IPS-15b (cell line): ENCODE measurements around the gene ZCCHC7.

Source experiments
- H3K27me3 ChIP-seq: one replicate; pipeline ENCODE4 v1.6.1; 2013; ENCODE audit warnings: low read length; ENCODE audit not compliant: control insufficient read depth, insufficient read depth
- H3K36me3 ChIP-seq: one replicate; pipeline ENCODE4 v1.6.1; 2013; ENCODE audit warnings: low read length; ENCODE audit not compliant: control insufficient read depth, insufficient read depth
- H3K4me1 ChIP-seq: one replicate; pipeline ENCODE4 v1.6.1; 2013; ENCODE audit warnings: mild to moderate bottlenecking, low read length; ENCODE audit not compliant: control insufficient read depth, insufficient read depth
- H3K4me3 ChIP-seq: one replicate; pipeline ENCODE4 v1.5.1; 2013; ENCODE audit warnings: low read depth, low read length
- H3K9ac ChIP-seq: one replicate; pipeline ENCODE4 v1.6.1; 2013; ENCODE audit warnings: low read depth, mild to moderate bottlenecking, low read length
- H3K9me3 ChIP-seq: one replicate; pipeline ENCODE4 v1.6.1; 2013; ENCODE audit warnings: mild to moderate bottlenecking, low read length; ENCODE audit not compliant: control insufficient read depth, insufficient read depth

The ZCCHC7 gene

DNA sequence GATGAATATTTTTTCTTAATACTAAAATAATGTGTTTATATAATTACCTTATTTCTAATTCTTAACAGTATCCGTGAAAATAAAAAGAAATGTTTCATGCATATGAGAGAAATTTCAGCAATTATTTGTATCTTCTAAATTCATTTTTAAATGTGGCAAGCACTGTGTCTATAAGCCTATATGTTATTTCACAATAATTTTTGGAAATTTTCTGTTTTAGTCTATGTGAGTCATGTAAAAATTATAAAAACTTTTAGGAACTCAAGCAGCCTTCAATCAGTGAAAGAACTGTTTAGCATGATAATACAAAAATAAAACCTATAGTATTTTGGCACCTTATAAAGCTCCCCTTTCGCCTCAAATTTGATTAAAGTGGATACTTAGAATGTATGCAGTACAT is 96.8 kb downstream of the ZCCHC7 start:
- no peak overlapping the region for H3K9ac ChIP-seq
- H3K4me3 ChIP-seq, result no peak overlapping the region
- no peaks in the 10 kb centered on the region for H3K36me3 ChIP-seq
- H3K4me1 ChIP-seq, result no peaks in the 10 kb centered on the region
- H3K27me3 ChIP-seq, result no peaks in the 10 kb centered on the region
- no peaks in the 10 kb centered on the region for H3K9me3 ChIP-seq

DNA sequence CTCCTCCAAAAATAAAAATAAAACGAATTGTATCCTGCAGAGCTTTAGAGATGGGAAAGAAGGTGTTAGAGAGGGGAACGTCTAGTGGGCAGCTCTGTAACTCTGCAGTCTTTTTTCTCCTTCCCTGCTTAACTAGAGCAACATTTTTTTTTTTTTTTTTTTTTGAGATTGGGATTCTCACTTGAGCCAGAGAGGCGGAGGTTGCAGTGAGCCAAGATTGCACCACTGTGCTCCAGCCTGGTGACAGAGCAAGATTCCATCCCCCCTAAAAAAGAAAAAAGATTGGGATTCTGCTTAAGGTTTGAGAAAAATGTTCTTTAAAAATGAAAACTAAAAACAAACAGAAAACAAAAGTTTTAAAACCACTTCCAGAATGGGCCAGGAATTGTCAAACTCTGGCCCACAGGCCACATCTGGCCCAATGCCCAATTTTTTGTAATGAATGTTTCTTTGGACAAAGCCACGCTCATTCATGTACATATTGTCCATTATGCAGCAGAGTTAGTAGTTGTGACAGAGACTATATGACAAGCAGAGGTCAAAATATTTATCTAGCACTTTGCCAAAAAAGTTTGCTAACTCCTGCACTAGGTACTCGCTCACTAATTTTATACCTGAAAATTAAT is 98.5 kb downstream of the ZCCHC7 start:
- Histone ChIP-seq H3K36me3 (no peaks in the 10 kb centered on the region), H3K27me3 (no peaks in the 10 kb centered on the region), H3K4me1 (no peaks in the 10 kb centered on the region), H3K9me3 (no peaks in the 10 kb centered on the region), H3K9ac (no peak overlapping the region), H3K4me3 (no peak overlapping the region)

DNA sequence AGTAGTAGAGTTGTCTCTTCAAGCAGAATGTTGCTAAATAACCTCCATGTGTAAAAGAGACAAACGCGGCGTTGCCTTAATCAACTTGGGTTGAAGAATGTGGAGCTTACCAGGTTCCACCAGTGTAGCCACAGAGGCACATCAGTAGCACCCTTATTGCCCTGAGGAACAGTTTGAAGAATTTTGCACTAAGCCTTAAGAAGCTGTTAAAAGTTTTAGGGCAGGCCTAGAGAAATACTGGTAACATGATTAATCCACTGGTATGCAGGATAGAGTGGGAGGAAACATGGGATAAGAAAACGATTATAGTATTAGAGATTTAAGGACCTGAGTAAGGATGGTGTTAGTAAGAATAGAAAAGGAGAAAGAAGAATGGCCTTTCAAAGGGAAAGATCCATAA is 100.6 kb downstream of the ZCCHC7 start:
- Histone ChIP-seq H3K36me3 (no peaks in the 10 kb centered on the region), H3K9ac (no peak overlapping the region)

DNA sequence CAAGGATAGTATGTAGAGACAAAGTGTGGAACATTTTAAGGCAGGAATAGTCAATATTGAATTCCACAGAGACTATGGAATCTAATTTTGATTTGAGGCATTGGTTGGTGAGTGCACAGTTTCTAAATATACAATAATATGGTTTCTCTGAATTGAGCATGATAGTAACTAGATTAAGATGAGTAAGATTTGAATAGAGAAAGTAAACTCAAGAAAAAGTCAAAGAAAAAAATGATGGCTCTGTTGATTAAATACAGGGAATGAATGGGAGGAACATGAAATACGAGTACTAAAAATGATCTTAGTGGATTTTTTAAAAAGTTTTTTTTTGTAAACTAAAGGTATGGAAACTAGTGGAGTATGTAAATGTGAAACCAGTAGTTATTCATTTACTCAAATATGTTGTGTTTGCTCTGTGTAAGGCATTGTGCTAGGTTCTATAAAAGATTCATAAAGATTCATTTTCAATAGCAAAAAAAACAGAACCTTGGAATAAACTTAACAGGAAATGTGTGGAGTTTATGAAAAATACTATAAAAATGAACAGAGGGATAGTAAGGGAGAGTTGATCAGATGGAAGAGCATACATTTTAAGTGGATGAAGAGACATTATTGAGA is 101.2 kb downstream of the ZCCHC7 start:
- Histone ChIP-seq H3K36me3 (no peaks in the 10 kb centered on the region), H3K4me3 (no peak overlapping the region), H3K9ac (no peak overlapping the region), H3K27me3 (no peaks in the 10 kb centered on the region), H3K9me3 (no peaks in the 10 kb centered on the region), H3K4me1 (peaks cover 7% of the 10 kb centered on the region)

More for the DNA sequence above, 100.6 kb downstream of the ZCCHC7 start:
- Histone ChIP-seq H3K4me1 (peaks cover 3% of the 10 kb centered on the region), H3K4me3 (no peak overlapping the region), H3K27me3 (no peaks in the 10 kb centered on the region), H3K9me3 (no peaks in the 10 kb centered on the region)

DNA sequence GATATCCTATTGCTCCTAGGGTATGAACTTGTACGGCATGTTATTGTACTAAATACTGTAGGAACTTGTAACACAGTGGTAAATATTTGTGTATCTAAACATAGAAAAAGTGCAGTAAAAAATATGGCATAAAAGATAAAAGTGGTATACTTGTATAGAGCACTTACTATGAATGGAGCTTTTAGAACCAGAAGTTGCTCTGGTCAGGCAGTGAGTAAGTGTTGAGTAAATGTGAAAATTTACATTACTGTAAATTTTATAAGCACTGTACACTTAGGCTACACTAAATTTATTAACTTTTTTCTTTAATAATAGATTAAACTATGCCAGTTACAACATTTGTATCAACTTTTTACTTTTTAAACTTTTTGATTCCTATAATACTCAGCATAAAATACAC is 109.1 kb downstream of the ZCCHC7 start:
- no peak overlapping the region for H3K9ac ChIP-seq
- no peaks in the 10 kb centered on the region for H3K27me3 ChIP-seq
- H3K4me3 ChIP-seq, result no peak overlapping the region
- no peaks in the 10 kb centered on the region for H3K36me3 ChIP-seq
- H3K9me3 ChIP-seq, result no peaks in the 10 kb centered on the region
- peaks cover 7% of the 10 kb centered on the region for H3K4me1 ChIP-seq

DNA sequence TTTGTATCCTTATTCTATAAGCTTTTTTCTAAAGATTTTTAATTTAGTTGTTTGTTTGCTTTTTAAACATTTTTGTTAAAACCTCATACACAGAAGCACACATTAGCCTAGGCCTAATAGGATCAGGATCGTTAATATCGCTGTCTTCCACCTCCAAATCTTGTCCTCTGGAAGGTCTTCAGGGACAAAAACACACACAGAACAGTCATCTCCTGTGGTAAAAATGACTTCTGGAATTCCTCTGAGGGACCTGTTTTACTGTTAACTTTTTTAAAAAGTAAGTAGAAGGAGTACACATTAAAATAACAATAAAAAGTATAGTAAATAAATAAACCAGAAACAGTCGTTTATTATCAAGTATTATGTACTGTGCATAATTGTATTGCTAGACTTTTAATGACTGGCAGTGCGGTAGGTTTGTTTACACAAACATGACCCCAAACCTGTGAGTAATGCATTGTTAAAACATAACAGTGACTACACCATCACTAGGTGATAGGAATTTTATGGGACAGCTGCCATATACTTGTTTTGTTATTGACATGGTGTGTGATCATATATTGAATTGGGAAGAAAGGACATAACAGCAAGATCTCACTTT is 109.6 kb downstream of the ZCCHC7 start:
- no peaks in the 10 kb centered on the region for H3K36me3 ChIP-seq
- H3K27me3 ChIP-seq, result no peaks in the 10 kb centered on the region

DNA sequence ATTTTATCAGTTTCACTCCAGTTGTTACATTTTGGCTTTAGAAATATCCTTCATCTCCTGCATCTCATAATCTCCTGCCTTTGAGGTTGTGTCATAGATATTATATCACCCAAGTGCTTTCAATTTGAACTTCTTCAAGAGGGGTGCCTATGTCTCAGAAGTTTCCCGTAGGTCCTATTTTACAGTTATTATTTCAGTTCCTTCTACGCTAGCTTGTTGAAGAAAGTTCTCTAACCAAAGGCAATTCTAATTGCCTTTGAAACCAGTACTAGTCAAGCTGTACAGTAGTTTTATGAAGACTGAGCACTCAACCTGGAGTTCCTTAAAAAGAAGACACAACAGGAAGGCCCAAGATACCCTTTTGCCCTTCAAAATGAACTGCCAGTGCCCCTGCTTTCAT is 116.4 kb downstream of the ZCCHC7 start:
- H3K9me3 ChIP-seq, result no peaks in the 10 kb centered on the region
- no peak overlapping the region for H3K9ac ChIP-seq
- no peaks in the 10 kb centered on the region for H3K36me3 ChIP-seq
- H3K4me3 ChIP-seq, result no peak overlapping the region
- H3K27me3 ChIP-seq, result no peaks in the 10 kb centered on the region
- peaks cover 5% of the 10 kb centered on the region for H3K4me1 ChIP-seq

More for the DNA sequence above, 109.6 kb downstream of the ZCCHC7 start:
- Histone ChIP-seq H3K4me1 (peaks cover 7% of the 10 kb centered on the region), H3K9ac (no peak overlapping the region), H3K9me3 (no peaks in the 10 kb centered on the region), H3K4me3 (no peak overlapping the region)

DNA sequence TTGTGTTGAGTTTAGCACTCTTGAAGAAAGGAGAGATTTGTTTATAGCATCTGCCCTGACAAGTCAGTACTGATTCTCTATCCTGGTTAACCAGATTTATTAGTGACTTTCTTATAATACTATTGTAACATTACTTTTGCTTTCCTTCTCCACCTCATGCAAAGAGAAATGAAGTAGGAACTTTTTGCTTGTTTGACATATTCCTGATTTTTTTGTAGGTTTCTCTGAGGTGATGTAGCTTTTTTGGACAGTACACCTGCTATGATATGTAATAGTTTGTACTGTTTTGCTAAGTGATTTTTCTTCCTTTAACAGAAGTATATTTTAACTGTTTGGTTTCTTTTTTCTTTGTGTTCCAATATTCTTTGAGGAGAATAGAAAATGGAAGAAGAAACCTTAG is 117.7 kb downstream of the ZCCHC7 start:
- H3K4me1 ChIP-seq, result peaks cover 5% of the 10 kb centered on the region
- no peaks in the 10 kb centered on the region for H3K27me3 ChIP-seq
- no peaks in the 10 kb centered on the region for H3K36me3 ChIP-seq
- no peaks in the 10 kb centered on the region for H3K9me3 ChIP-seq
- H3K4me3 ChIP-seq, result no peak overlapping the region
- no peak overlapping the region for H3K9ac ChIP-seq

DNA sequence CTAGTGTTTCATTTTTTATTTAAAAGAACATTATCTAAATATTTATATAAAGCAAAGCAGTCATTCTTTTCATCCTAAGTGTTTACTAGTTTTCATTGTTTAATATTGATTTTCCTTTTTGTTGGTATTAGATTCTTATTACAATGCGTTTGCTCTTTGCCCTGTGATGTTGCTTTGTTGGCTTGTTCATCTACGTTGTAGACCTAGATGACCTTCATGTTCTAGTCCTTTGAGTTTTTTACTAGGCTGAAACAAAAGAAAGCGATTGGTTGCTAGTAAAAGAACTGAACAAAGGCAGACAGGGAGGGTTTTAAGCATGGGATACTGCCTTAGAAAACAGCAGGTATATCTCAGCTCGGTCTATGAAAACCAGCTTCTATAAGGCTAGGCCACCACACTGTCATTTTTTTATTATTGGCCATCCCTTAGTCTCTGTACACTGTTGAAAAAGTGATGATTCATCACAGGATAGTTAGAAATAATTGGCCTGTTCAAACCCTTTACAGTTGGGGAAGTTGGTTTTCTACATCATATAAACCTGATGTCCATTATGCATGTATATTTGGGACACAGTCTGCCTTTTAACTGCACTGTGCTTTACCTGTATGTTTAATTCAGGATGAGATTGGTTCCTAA is 119.0 kb downstream of the ZCCHC7 start:
- no peaks in the 10 kb centered on the region for H3K9me3 ChIP-seq
- H3K9ac ChIP-seq, result no peak overlapping the region
- H3K4me3 ChIP-seq, result no peak overlapping the region
- H3K4me1 ChIP-seq, result peaks cover 16% of the 10 kb centered on the region
- H3K36me3 ChIP-seq, result no peaks in the 10 kb centered on the region
- no peaks in the 10 kb centered on the region for H3K27me3 ChIP-seq

DNA sequence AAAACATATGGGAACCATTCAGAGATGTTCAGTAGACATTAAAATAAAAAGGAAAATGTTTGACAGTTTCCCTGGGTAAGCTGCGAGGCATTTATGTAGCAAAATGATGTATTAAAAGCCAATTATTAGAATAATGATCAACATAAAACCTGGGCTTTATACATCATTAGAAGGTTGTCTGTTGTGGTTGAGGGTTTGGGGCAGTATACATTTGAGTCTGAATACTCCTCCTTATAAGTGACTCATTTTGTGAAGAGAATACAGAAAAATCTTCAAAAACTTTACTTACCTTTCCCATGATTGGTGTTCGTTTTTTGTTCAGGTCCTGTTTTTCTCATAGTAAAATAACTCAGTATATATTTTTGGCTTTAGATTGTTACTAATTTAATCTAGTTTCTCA is 119.5 kb downstream of the ZCCHC7 start:
- Histone ChIP-seq H3K36me3 (no peaks in the 10 kb centered on the region), H3K9ac (no peak overlapping the region), H3K4me1 (peaks cover 17% of the 10 kb centered on the region), H3K9me3 (no peaks in the 10 kb centered on the region), H3K27me3 (no peaks in the 10 kb centered on the region), H3K4me3 (no peak overlapping the region)

DNA sequence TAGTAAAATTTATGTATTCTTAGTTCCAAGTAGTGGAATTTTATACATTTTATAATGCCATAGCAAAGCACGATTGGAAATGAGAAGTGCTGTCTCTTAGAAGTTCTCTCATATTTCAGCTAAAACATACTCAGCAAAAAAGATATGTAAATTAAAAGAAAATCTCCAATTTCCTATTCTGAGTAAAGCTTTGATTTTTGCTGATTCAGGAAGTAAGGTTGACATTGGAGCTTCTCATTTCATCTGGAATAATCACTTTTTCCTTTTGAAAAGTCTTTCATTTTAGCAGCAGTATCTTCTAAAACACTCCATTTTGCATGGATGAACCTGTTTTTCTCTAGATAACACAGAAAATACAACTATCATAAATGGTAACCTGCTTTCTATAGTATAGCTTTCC is 121.0 kb downstream of the ZCCHC7 start:
- no peak overlapping the region for H3K4me3 ChIP-seq
- H3K27me3 ChIP-seq, result no peaks in the 10 kb centered on the region
- no peaks in the 10 kb centered on the region for H3K9me3 ChIP-seq
- H3K36me3 ChIP-seq, result no peaks in the 10 kb centered on the region
- no peak overlapping the region for H3K9ac ChIP-seq
- H3K4me1 ChIP-seq, result peaks cover 17% of the 10 kb centered on the region

DNA sequence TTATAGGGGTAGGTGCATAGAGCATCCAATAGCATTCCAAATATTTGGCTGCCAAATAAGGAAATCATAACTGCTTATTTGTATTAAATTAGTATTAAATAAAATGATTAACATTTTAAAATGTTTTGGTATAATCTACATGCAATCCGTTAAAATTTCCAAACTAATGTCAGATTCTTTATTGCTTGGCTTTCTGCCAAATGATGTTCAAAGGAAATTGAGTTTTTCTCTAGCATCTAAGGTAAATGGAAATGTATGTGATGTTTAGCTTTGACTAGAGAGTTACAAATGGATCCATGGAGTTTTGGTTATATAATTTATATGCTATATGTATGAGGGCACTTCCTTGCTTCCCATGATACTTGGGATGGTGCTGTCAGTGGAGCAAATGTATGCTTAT is 121.7 kb downstream of the ZCCHC7 start:
- H3K27me3 ChIP-seq, result no peaks in the 10 kb centered on the region
- H3K36me3 ChIP-seq, result no peaks in the 10 kb centered on the region
- H3K4me3 ChIP-seq, result no peak overlapping the region
- H3K9ac ChIP-seq, result no peak overlapping the region
- no peaks in the 10 kb centered on the region for H3K9me3 ChIP-seq
- peaks cover 17% of the 10 kb centered on the region for H3K4me1 ChIP-seq
